B cell (primary cell): ENCODE results near the gene CCDC141. TPM values are rescaled to one million over a fixed set of nuclear protein-coding genes. Genes with fewer than 3 reads are reported as not detected.

Experiments used
- ATAC-seq: fragments of 200-7000 bp; cut with Tn5 transposase; one replicate; pipeline ENCODE4 v1.10.0; 2021; ENCODE audit warnings: low read depth, mild to moderate bottlenecking, moderate number of reproducible peaks, moderate library complexity
- CTCF ChIA-PET: fragments of 350-600 bp; sonication (Branson Sonifier 250); formaldehyde crosslinking; loops from one replicate; lab custom pipeline; 2021; ENCODE audit warnings: antibody characterized with exemption, inconsistent platforms; lab: Charles Lee
- POLR2A ChIA-PET: fragments of 350-600 bp; sonication (Branson Sonifier 250); formaldehyde crosslinking; loops from one replicate; lab custom pipeline; 2021; ENCODE audit warnings: antibody characterized with exemption; lab: Charles Lee
- DNase-seq: peaks from one replicate; pipeline ENCODE4 v3.0.0; 2013
- H2AFZ ChIP-seq: 2 replicates; pipeline ENCODE4 v1.6.1; 2012; ENCODE audit warnings: mild to moderate bottlenecking, low read depth, low read length; ENCODE audit not compliant: insufficient read depth, poor library complexity, severe bottlenecking
- H3K27ac ChIP-seq, 2 donors: 1 replicate in 1 of 2; 2 replicates in 1 of 2; pipeline ENCODE4 v1.5.1; 2012 to 2013; ENCODE audit warnings: low read length in 2 of 2, mild to moderate bottlenecking in 2 of 2, moderate library complexity in 1 of 2
- H3K27me3 ChIP-seq, 4 experiments: fragments of 200-600 bp in 1 of 4; sonication (generic) in 1 of 4; replicated peaks in 1 of 4; 1 replicate in 2 of 4; 2 replicates in 2 of 4; pipeline versions ENCODE4 v1.6.1 to v1.7.0; 2013 to 2016; ENCODE audit warnings: low read length in 3 of 4, mild to moderate bottlenecking in 2 of 4, mixed read lengths in 1 of 4, moderate library complexity in 1 of 4; ENCODE audit not compliant: insufficient read depth in 4 of 4, control insufficient read depth in 3 of 4; ENCODE audit errors: control extremely low read depth in 1 of 4
- H3K36me3 ChIP-seq, 2 experiments: replicated peaks in 1 of 2; 1 replicate in 1 of 2; 2 replicates in 1 of 2; pipeline versions ENCODE4 v1.6.1 to v1.7.1; 2013; ENCODE audit warnings: low read length in 1 of 2; ENCODE audit not compliant: insufficient read depth in 2 of 2, control insufficient read depth in 1 of 2; ENCODE audit errors: control extremely low read depth in 1 of 2, extremely low read depth in 1 of 2
- H3K4me1 ChIP-seq, 2 donors: fragments of 200-600 bp in 1 of 2; sonication (generic) in 1 of 2; 1 replicate in 1 of 2; 2 replicates in 1 of 2; pipeline versions ENCODE4 v1.5.1 to v1.6.1; 2013 to 2017; ENCODE audit warnings: low read length in 2 of 2; ENCODE audit not compliant: control insufficient read depth in 2 of 2, insufficient read depth in 2 of 2
- H3K4me2 ChIP-seq: replicated peaks from 2 replicates; pipeline ENCODE3; 2012; ENCODE audit warnings: mild to moderate bottlenecking, low read depth, low read length; ENCODE audit not compliant: poor library complexity, severe bottlenecking
- H3K4me3 ChIP-seq, 5 experiments: fragments of 200-600 bp in 1 of 5; sonication (generic) in 1 of 5; 1 replicate in 3 of 5; 2 replicates in 2 of 5; pipeline versions ENCODE4 v1.5.1 to v1.7.0; 2011 to 2016; ENCODE audit warnings: low read length in 4 of 5, mild to moderate bottlenecking in 4 of 5, low read depth in 2 of 5, control low read depth in 1 of 5, moderate library complexity in 1 of 5; ENCODE audit not compliant: insufficient read depth in 1 of 5; ENCODE audit errors: control extremely low read depth in 1 of 5, extremely low read depth in 1 of 5
- H3K79me2 ChIP-seq: fragments of 200-600 bp; sonication (generic); one replicate; pipeline ENCODE4 v1.6.0; 2016; ENCODE audit warnings: low read length; ENCODE audit not compliant: control insufficient read depth, insufficient read depth
- H3K9ac ChIP-seq: fragments of 200-600 bp; sonication (generic); 2 replicates; pipeline ENCODE4 v1.6.1; 2017; ENCODE audit warnings: mild to moderate bottlenecking, low read length, moderate library complexity
- H3K9me3 ChIP-seq, 3 donors: one replicate each; pipeline versions ENCODE4 v1.6.1 to v1.7.1; 2013; ENCODE audit warnings: low read length in 2 of 3; ENCODE audit not compliant: control insufficient read depth in 2 of 3, insufficient read depth in 1 of 3; ENCODE audit errors: control extremely low read depth in 1 of 3
- H4K20me1 ChIP-seq: 2 replicates; pipeline ENCODE4 v1.6.0; 2012; ENCODE audit warnings: mild to moderate bottlenecking, low read length; ENCODE audit not compliant: insufficient read depth, control insufficient read depth, poor library complexity, severe bottlenecking
- H3K27ac Mint-ChIP-seq: one replicate; pipeline ENCODE4 v1.8.0; 2021; ENCODE audit warnings: mixed read lengths
- H3K27me3 Mint-ChIP-seq: one replicate; pipeline ENCODE4 v1.8.0; 2021; ENCODE audit warnings: mixed read lengths
- H3K4me1 Mint-ChIP-seq: one replicate; pipeline ENCODE4 v1.8.0; 2021; ENCODE audit warnings: mixed read lengths
- H3K4me3 Mint-ChIP-seq: one replicate; pipeline ENCODE4 v1.8.0; 2021; ENCODE audit warnings: mixed read lengths
- H3K9me3 Mint-ChIP-seq: one replicate; pipeline ENCODE4 v1.8.0; 2022; ENCODE audit warnings: mixed read lengths; ENCODE audit not compliant: insufficient read depth
- EZH2 ChIP-seq: IDR thresholded peaks from 2 replicates; pipeline ENCODE4 v1.6.1; 2012; ENCODE audit warnings: borderline replicate concordance, low read depth, mild to moderate bottlenecking, moderate library complexity, low read length; ENCODE audit not compliant: insufficient read depth, poor library complexity, severe bottlenecking
- whole genome bisulfite sequencing: methylation state at CpG from one replicate; pipeline ENCODE4 v1.1.5; 2013; ENCODE audit warnings: missing lambda C conversion rate; ENCODE audit not compliant: insufficient coverage; 5-methylcytosine and 5-hydroxymethylcytosine counted together
- intact Hi-C: fragments of 100-400 bp; cut with micrococcal nuclease; formaldehyde crosslinking; loops from one replicate; pipeline ENCODE4 v1.10.0; 2022
- polyA plus RNA-seq: library from polyadenylated mRNA; depleted of rRNA; stranded (reverse); fragments of >200 nt; gene quantifications from 2 replicates; pipeline ENCODE4 v1.2.3, GENCODE V29; 2012
- total RNA-seq, 2 donors: library from RNA; stranded (reverse); fragments of 120-200 nt in 1 of 2; gene quantifications; 1 replicate in 1 of 2; 2 replicates in 1 of 2; pipeline versions ENCODE4 v1.2.3 to v1.2.4, GENCODE V29; 2013 to 2022
- TF ChIP-seq, protein P1 (sequence below): fragments of 200-600 bp; IDR thresholded peaks from one replicate; pipeline ENCODE4 v1.8.0; 2022; ENCODE audit warnings: antibody characterized with exemption, mild to moderate bottlenecking

Gene CCDC141
- total and polyA plus RNA-seq, 2 donors (not counting 1 experiment from before 2014, with no cell fraction given) = 2.1 to 47.5 TPM

DNA sequence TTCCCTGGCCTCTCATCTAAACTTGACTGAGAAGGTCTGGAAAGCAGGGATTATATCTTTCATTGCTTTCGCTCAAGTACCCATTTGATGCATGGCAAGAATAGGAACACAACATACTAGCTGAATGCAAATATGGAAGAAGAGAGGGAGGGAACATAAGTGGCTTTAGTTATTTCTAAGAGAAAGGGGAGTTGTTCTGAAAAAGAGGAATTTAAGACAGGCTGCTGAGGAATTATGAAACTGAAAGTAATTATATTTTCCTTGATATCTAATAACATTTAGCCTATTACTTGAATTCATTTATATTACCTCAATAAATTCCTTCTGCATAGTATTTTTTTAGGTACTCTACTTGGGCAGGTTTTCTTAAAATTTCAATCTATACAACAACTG is 136.9 kb downstream of the CCDC141 start:
- H3K4me1 Mint-ChIP-seq = peaks cover 9% of the 10 kb centered on the region
- Histone ChIP-seq H3K9ac (no peak overlapping the region), H2AFZ (no peak overlapping the region)

DNA sequence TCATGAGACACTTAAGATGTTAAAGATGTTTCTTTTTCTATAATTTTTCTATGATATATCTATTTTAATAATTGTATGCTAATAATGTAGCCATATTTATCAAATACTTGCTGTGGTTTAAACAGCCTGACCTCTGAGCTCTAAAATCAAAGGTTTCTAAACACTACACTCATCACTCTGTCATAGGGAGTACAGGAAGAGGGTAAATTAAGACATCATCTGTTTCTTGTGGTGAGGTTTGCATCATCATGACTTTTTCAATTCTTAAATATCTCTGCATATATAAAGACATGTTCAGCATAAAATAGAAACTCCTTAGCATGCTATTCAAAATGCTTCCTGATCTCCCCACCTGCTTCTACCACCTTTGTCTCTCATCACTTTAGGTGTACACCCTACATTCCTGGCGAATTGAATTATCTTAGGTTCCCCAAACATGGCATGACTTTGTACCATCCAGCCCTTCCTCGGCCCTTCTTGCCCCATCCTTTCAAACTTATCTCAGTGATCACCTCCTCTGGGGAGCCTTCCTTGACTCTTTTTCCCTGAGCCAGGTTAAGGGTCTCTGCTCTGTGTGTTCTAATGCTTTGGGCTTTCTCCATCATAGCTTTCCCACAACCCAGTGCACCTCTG is 137.4 kb downstream of the CCDC141 start:
- Histone ChIP-seq H3K27me3 (no peaks in the 10 kb centered on the region), H3K36me3 (no peaks in the 10 kb centered on the region), H3K79me2 (no peaks in the 10 kb centered on the region), H4K20me1 (no peaks in the 10 kb centered on the region), H3K9ac (no peak overlapping the region), H3K4me2 (no peak overlapping the region), H3K4me1 (no peaks in the 10 kb centered on the region), H2AFZ (no peak overlapping the region), H3K4me3 (no peak overlapping the region), H3K9me3 (no peaks in the 10 kb centered on the region), H3K27ac (no peak overlapping the region)
- Mint-ChIP-seq H3K27ac (no peak overlapping the region), H3K4me3 (no peak overlapping the region), H3K27me3 (no peaks in the 10 kb centered on the region), H3K4me1 (peaks cover 9% of the 10 kb centered on the region), H3K9me3 (no peaks in the 10 kb centered on the region)
- CTCF ChIA-PET = interaction anchor here (1.0 to 5.7 kb wide), 6 partner anchors 9 to 220 kb away, joined by 3 to 28 read pairs (median 6); no protein-coding TSS in a partner anchor
- DNase-seq (no peak), ATAC-seq (no peak)
- WGBS = 100% methylated on average over 1 of the region's 2 CpGs
- TF ChIP-seq, protein P1, sequence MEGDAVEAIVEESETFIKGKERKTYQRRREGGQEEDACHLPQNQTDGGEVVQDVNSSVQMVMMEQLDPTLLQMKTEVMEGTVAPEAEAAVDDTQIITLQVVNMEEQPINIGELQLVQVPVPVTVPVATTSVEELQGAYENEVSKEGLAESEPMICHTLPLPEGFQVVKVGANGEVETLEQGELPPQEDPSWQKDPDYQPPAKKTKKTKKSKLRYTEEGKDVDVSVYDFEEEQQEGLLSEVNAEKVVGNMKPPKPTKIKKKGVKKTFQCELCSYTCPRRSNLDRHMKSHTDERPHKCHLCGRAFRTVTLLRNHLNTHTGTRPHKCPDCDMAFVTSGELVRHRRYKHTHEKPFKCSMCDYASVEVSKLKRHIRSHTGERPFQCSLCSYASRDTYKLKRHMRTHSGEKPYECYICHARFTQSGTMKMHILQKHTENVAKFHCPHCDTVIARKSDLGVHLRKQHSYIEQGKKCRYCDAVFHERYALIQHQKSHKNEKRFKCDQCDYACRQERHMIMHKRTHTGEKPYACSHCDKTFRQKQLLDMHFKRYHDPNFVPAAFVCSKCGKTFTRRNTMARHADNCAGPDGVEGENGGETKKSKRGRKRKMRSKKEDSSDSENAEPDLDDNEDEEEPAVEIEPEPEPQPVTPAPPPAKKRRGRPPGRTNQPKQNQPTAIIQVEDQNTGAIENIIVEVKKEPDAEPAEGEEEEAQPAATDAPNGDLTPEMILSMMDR = no peak
- no peak for TF ChIP-seq EZH2
- POLR2A ChIA-PET = interaction anchor here (1.2 kb wide), 1 partner anchor 109 kb away, joined by 3 read pairs; no protein-coding TSS in a partner anchor
- intact Hi-C loops = loop anchor here (5.0 kb wide), 1 partner anchor 150 kb away; no protein-coding TSS in a partner anchor

More for the DNA sequence above, 136.9 kb downstream of the CCDC141 start:
- POLR2A ChIA-PET = interaction anchor here (1.2 kb wide), 1 partner anchor 108 kb away, joined by 3 read pairs; no protein-coding TSS in a partner anchor
- Mint-ChIP-seq H3K27ac (no peak overlapping the region), H3K9me3 (no peaks in the 10 kb centered on the region), H3K4me3 (no peak overlapping the region), H3K27me3 (no peaks in the 10 kb centered on the region)
- Histone ChIP-seq H3K9me3 (no peaks in the 10 kb centered on the region), H3K4me2 (no peak overlapping the region), H3K79me2 (no peaks in the 10 kb centered on the region), H4K20me1 (no peaks in the 10 kb centered on the region), H3K4me3 (no peak overlapping the region), H3K36me3 (no peaks in the 10 kb centered on the region), H3K27me3 (no peaks in the 10 kb centered on the region), H3K4me1 (no peaks in the 10 kb centered on the region), H3K27ac (no peak overlapping the region)
- CTCF ChIA-PET = interaction anchor here (1.0 to 5.7 kb wide), 10 partner anchors 8 to 219 kb away, joined by 3 to 28 read pairs (median 4); no protein-coding TSS in a partner anchor
- WGBS = 100% methylated on average over 1 of the region's 1 CpG
- TF ChIP-seq, protein P1 = no peak
- TF ChIP-seq EZH2 = no peak
- DNase-seq (no peak), ATAC-seq (no peak)
- intact Hi-C loops = loop anchor here (5.0 kb wide), 1 partner anchor 151 kb away; no protein-coding TSS in a partner anchor
